Neural progenitor cell (in vitro differentiated cells): ENCODE measurements around the gene CNPY2. TPM values are rescaled to one million over a fixed set of nuclear protein-coding genes. Genes with fewer than 3 reads are reported as not detected.

Experiments
- DNase-seq: peaks from one replicate; pipeline ENCODE4 v3.0.0-alpha.2; 2016; ENCODE audit warnings: low spot score
- H2AFZ ChIP-seq: fragments of 200-600 bp; sonication (generic); replicated peaks from 2 replicates; pipeline ENCODE4 v1.6.1; 2016; ENCODE audit warnings: antibody characterized with exemption
- H3F3A ChIP-seq: fragments of 200-600 bp; sonication (generic); 2 replicates; pipeline ENCODE4 v1.6.1; 2016; ENCODE audit warnings: antibody characterized with exemption, low read depth
- H3K27ac ChIP-seq: fragments of 200-600 bp; sonication (generic); 2 replicates; pipeline ENCODE4 v1.5.1; 2016; ENCODE audit warnings: mild to moderate bottlenecking
- H3K27me3 ChIP-seq: fragments of 200-600 bp; sonication (generic); 2 replicates; pipeline ENCODE4 v1.6.1; 2016; ENCODE audit warnings: mild to moderate bottlenecking, moderate library complexity
- H3K36me3 ChIP-seq: fragments of 200-600 bp; sonication (generic); 2 replicates; pipeline ENCODE4 v1.5.1; 2016
- H3K4me1 ChIP-seq: fragments of 200-600 bp; sonication (generic); 2 replicates; pipeline ENCODE4 v1.6.1; 2016; ENCODE audit warnings: mixed run types
- H3K4me2 ChIP-seq: fragments of 200-600 bp; sonication (generic); 2 replicates; pipeline ENCODE4 v1.6.1; 2016
- H3K4me3 ChIP-seq: fragments of 200-600 bp; sonication (generic); 2 replicates; pipeline ENCODE4 v1.5.1; 2016
- H3K79me2 ChIP-seq: fragments of 200-600 bp; sonication (generic); 2 replicates; pipeline ENCODE4 v1.6.1; 2016; ENCODE audit warnings: low read depth
- H3K9ac ChIP-seq: fragments of 200-600 bp; sonication (generic); 2 replicates; pipeline ENCODE4 v1.6.1; 2016
- H3K9me3 ChIP-seq: fragments of 200-600 bp; sonication (generic); 2 replicates; pipeline ENCODE4 v1.5.1; 2016; ENCODE audit warnings: low read depth
- H4K20me1 ChIP-seq: fragments of 200-600 bp; sonication (generic); 2 replicates; pipeline ENCODE4 v1.6.1; 2016; ENCODE audit warnings: low read depth
- H3K27ac Mint-ChIP-seq: 3 replicates; pipeline ENCODE4 v1.8.0; 2021; ENCODE audit warnings: mixed read lengths
- H3K27me3 Mint-ChIP-seq: 2 replicates; pipeline ENCODE4 v1.8.0; 2022; ENCODE audit warnings: low read depth, mild to moderate bottlenecking, inconsistent platforms, moderate library complexity, mixed read lengths; ENCODE audit not compliant: insufficient read depth
- H3K36me3 Mint-ChIP-seq: 3 replicates; pipeline ENCODE4 v1.8.0; 2021; ENCODE audit warnings: mixed read lengths
- H3K4me1 Mint-ChIP-seq: 3 replicates; pipeline ENCODE4 v1.8.0; 2021; ENCODE audit warnings: mixed read lengths
- H3K4me3 Mint-ChIP-seq: 3 replicates; pipeline ENCODE4 v1.8.0; 2021; ENCODE audit warnings: mild to moderate bottlenecking, moderate library complexity, mixed read lengths
- H3K9me3 Mint-ChIP-seq: 3 replicates; pipeline ENCODE4 v1.8.0; 2020; ENCODE audit warnings: mixed read lengths
- EZH2 ChIP-seq: fragments of 200-600 bp; sonication (generic); IDR thresholded peaks from 2 replicates; pipeline ENCODE4 v1.6.1; 2017; ENCODE audit warnings: antibody characterized with exemption, mild to moderate bottlenecking, moderate library complexity
- EZH2phosphoT487 ChIP-seq: fragments of 200-600 bp; sonication (generic); IDR thresholded peaks from 2 replicates; pipeline ENCODE4 v1.6.1; 2017; ENCODE audit warnings: antibody characterized with exemption
- total RNA-seq: library from RNA; depleted of rRNA; stranded (reverse); fragments of >200 nt; gene quantifications from 2 replicates; pipeline ENCODE4 v1.2.3, GENCODE V29; 2015; ENCODE audit warnings: low replicate concordance
- TF ChIP-seq, protein P1 (sequence below): fragments of 200-600 bp; sonication (generic); IDR thresholded peaks from 2 replicates; pipeline ENCODE4 v1.5.1; 2017; ENCODE audit warnings: antibody characterized with exemption, mild to moderate bottlenecking

Gene CNPY2
- total RNA-seq, 1 donor from 2014 or later, result 128 TPM

GRCh38 chr12:56282579-56282978 lies 33.2 kb downstream of the CNPY2 start:
- Mint-ChIP-seq H3K9me3 (no peaks in the 10 kb centered on the region), H3K27me3 (peaks cover 2% of the 10 kb centered on the region), H3K27ac (no peak overlapping the region), H3K4me1 (no peaks in the 10 kb centered on the region), H3K36me3 (peaks cover 30% of the 10 kb centered on the region), H3K4me3 (no peak overlapping the region)
- Histone ChIP-seq H2AFZ (no peak overlapping the region), H3K36me3 (peaks cover 5% of the 10 kb centered on the region), H3K27me3 (no peaks in the 10 kb centered on the region), H3K4me2 (no peak overlapping the region), H3F3A (peaks cover 4% of the 10 kb centered on the region), H4K20me1 (peaks cover under 1% of the 10 kb centered on the region), H3K4me3 (no peak overlapping the region), H3K9me3 (no peaks in the 10 kb centered on the region), H3K4me1 (no peaks in the 10 kb centered on the region), H3K27ac (no peak overlapping the region), H3K79me2 (peaks cover 1% of the 10 kb centered on the region), H3K9ac (no peak overlapping the region)
- no peak for DNase-seq
- TF ChIP-seq EZH2 (no peak), EZH2phosphoT487 (no peak)
- TF ChIP-seq, protein P1, sequence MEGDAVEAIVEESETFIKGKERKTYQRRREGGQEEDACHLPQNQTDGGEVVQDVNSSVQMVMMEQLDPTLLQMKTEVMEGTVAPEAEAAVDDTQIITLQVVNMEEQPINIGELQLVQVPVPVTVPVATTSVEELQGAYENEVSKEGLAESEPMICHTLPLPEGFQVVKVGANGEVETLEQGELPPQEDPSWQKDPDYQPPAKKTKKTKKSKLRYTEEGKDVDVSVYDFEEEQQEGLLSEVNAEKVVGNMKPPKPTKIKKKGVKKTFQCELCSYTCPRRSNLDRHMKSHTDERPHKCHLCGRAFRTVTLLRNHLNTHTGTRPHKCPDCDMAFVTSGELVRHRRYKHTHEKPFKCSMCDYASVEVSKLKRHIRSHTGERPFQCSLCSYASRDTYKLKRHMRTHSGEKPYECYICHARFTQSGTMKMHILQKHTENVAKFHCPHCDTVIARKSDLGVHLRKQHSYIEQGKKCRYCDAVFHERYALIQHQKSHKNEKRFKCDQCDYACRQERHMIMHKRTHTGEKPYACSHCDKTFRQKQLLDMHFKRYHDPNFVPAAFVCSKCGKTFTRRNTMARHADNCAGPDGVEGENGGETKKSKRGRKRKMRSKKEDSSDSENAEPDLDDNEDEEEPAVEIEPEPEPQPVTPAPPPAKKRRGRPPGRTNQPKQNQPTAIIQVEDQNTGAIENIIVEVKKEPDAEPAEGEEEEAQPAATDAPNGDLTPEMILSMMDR, result no peak

- Mint-ChIP-seq H3K27me3 (peaks cover 2% of the 10 kb centered on the region), H3K4me1 (no peaks in the 10 kb centered on the region), H3K9me3 (no peaks in the 10 kb centered on the region), H3K4me3 (no peak overlapping the region), H3K27ac (no peak overlapping the region), H3K36me3 (peaks cover 30% of the 10 kb centered on the region)
- Histone ChIP-seq H4K20me1 (no peaks in the 10 kb centered on the region), H3K27me3 (no peaks in the 10 kb centered on the region), H2AFZ (no peak overlapping the region), H3K4me2 (no peak overlapping the region), H3K79me2 (no peaks in the 10 kb centered on the region), H3F3A (peaks cover 3% of the 10 kb centered on the region), H3K4me1 (no peaks in the 10 kb centered on the region), H3K9me3 (no peaks in the 10 kb centered on the region), H3K9ac (no peak overlapping the region), H3K27ac (no peak overlapping the region), H3K36me3 (peaks cover 5% of the 10 kb centered on the region), H3K4me3 (no peak overlapping the region)
- no peak for DNase-seq
- no peak for TF ChIP-seq EZH2
- TF ChIP-seq EZH2phosphoT487, result no peak
- TF ChIP-seq, protein P1, result no peak
These were observed 33.8 kb downstream of the CNPY2 start for GRCh38 chr12:56282030-56282429.

GRCh38 chr12:56280849-56281248 lies 34.9 kb downstream of the CNPY2 start:
- peaks cover 33% of the 10 kb centered on the region for H3K36me3 Mint-ChIP-seq
- TF ChIP-seq, protein P1, result no peak
- TF ChIP-seq EZH2phosphoT487, result no peak
- TF ChIP-seq EZH2, result no peak
- H3K27ac Mint-ChIP-seq, result no peak overlapping the region

More at GRCh38 chr12:56280849-56281248, 34.9 kb downstream of the CNPY2 start:
- H3K27ac ChIP-seq, result no peak overlapping the region
- no peak overlapping the region for H3K9ac ChIP-seq
- peaks cover 2% of the 10 kb centered on the region for H3F3A ChIP-seq
- no peaks in the 10 kb centered on the region for H3K9me3 ChIP-seq
- H3K4me1 ChIP-seq, result no peaks in the 10 kb centered on the region
- H3K36me3 ChIP-seq, result peaks cover 5% of the 10 kb centered on the region
- no peaks in the 10 kb centered on the region for H3K27me3 ChIP-seq
- no peak overlapping the region for H3K4me2 ChIP-seq
- no peak overlapping the region for H3K4me3 ChIP-seq
- no peaks in the 10 kb centered on the region for H3K79me2 ChIP-seq
- no peaks in the 10 kb centered on the region for H4K20me1 ChIP-seq
- Mint-ChIP-seq H3K4me1 (no peaks in the 10 kb centered on the region), H3K9me3 (no peaks in the 10 kb centered on the region), H3K27me3 (peaks cover 2% of the 10 kb centered on the region), H3K4me3 (no peak overlapping the region)
- H2AFZ ChIP-seq, result no peak overlapping the region
- DNase-seq, result no peak
